HEK293 (cell line): ENCODE results near the gene ACTG1.

Experiments used
- CTCF ChIA-PET: fragments of 350-600 bp; formaldehyde crosslinking; extraction: SDS; loops from one replicate; lab custom pipeline; 2021; ENCODE audit warnings: antibody characterized with exemption; lab: Yijun Ruan, JAX
- POLR2A ChIA-PET: fragments of 300-600 bp; formaldehyde crosslinking; extraction: SDS; loops from one replicate; lab custom pipeline; 2020; ENCODE audit warnings: antibody characterized with exemption, inconsistent platforms; lab: Yijun Ruan, JAX
- H3K27ac ChIP-seq: fragments of 200-500 bp; sonication (Bioruptor generic); 2 replicates; pipeline ENCODE4 v1.5.1; 2014; ENCODE audit warnings: low read depth, low read length, control low read depth, inconsistent platforms; ENCODE audit errors: extremely low read depth
- H3K36me3 ChIP-seq, 2 experiments: fragments of 200-500 bp in 1 of 2; sonication (Bioruptor generic) in 1 of 2; 1 replicate in 1 of 2; 2 replicates in 1 of 2; pipeline ENCODE4 v1.5.1; 2014 to 2017; ENCODE audit warnings: inconsistent platforms in 2 of 2, low read length in 2 of 2; ENCODE audit not compliant: control insufficient read depth in 2 of 2, insufficient read depth in 1 of 2
- H3K4me1 ChIP-seq: fragments of 200-500 bp; sonication (Bioruptor generic); 2 replicates; pipeline ENCODE4 v1.5.1; 2014; ENCODE audit warnings: mild to moderate bottlenecking, low read length, inconsistent platforms; ENCODE audit not compliant: control insufficient read depth, insufficient read depth
- H3K4me3 ChIP-seq: 2 replicates; pipeline ENCODE4 v1.5.1; 2011; ENCODE audit warnings: low read depth, mild to moderate bottlenecking, control low read depth, low read length, moderate library complexity
- H3K9me3 ChIP-seq: fragments of 200-500 bp; sonication (Bioruptor generic); 2 replicates; pipeline ENCODE4 v1.5.1; 2014; ENCODE audit warnings: low read depth, low read length, inconsistent platforms; ENCODE audit not compliant: control insufficient read depth, insufficient read depth
- GFI1B ChIP-seq: fragments of 450-650 bp; formaldehyde crosslinking; IDR thresholded peaks from 2 replicates; pipeline ENCODE4 v1.5.1; 2016; ENCODE audit warnings: missing biosample characterization, missing genetic modification characterization
- GLIS2 ChIP-seq: fragments of 450-650 bp; formaldehyde crosslinking; IDR thresholded peaks from 2 replicates; pipeline ENCODE4 v1.5.1; 2016; ENCODE audit warnings: missing biosample characterization, missing genetic modification characterization
- OSR2 ChIP-seq: fragments of 450-650 bp; formaldehyde crosslinking; IDR thresholded peaks from 2 replicates; pipeline ENCODE4 v1.5.1; 2016; ENCODE audit warnings: missing biosample characterization, missing genetic modification characterization
- TCF7L2 ChIP-seq: IDR thresholded peaks from 2 replicates; pipeline ENCODE4 v1.6.1; 2011; ENCODE audit warnings: low read depth, mild to moderate bottlenecking, inconsistent platforms, low read length, moderate library complexity, borderline replicate concordance
- ZNF211 ChIP-seq: fragments of 450-650 bp; formaldehyde crosslinking; IDR thresholded peaks from 2 replicates; pipeline ENCODE4 v1.5.1; 2016; ENCODE audit warnings: low read depth, missing biosample characterization, missing genetic modification characterization
- ZNF335 ChIP-seq: fragments of 450-650 bp; formaldehyde crosslinking; conservative IDR thresholded peaks from 2 replicates; pipeline ENCODE4 v1.5.1; 2016; ENCODE audit warnings: missing biosample characterization, missing genetic modification characterization
- ZNF341 ChIP-seq: fragments of 450-650 bp; formaldehyde crosslinking; IDR thresholded peaks from 2 replicates; pipeline ENCODE4; 2016; ENCODE audit warnings: low read depth, missing biosample characterization, missing genetic modification characterization
- ZNF561 ChIP-seq: fragments of 450-650 bp; IDR thresholded peaks from 2 replicates; pipeline ENCODE4 v1.5.1; 2018; ENCODE audit warnings: missing biosample characterization, missing genetic modification characterization, borderline replicate concordance
- ZNF600 ChIP-seq: fragments of 450-650 bp; formaldehyde crosslinking; IDR thresholded peaks from 2 replicates; pipeline ENCODE4 v1.5.1; 2016; ENCODE audit warnings: missing biosample characterization, missing genetic modification characterization
- ZNF621 ChIP-seq: fragments of 450-650 bp; formaldehyde crosslinking; IDR thresholded peaks from 2 replicates; pipeline ENCODE4 v1.5.1; 2017; ENCODE audit warnings: missing biosample characterization, missing genetic modification characterization
- ZNF776 ChIP-seq: fragments of 450-650 bp; formaldehyde crosslinking; IDR thresholded peaks from 2 replicates; pipeline ENCODE4 v1.5.0; 2017; ENCODE audit warnings: missing biosample characterization, missing genetic modification characterization, borderline replicate concordance
- TF ChIP-seq, protein P1 (sequence below): fragments of 450-650 bp; formaldehyde crosslinking; IDR thresholded peaks from 2 replicates; pipeline ENCODE4 v1.5.1; 2016; ENCODE audit warnings: missing biosample characterization, missing genetic modification characterization
- TF ChIP-seq, protein P2 (sequence below): fragments of 450-650 bp; formaldehyde crosslinking; IDR thresholded peaks from 2 replicates; pipeline ENCODE4 v1.5.1; 2016; ENCODE audit warnings: missing biosample characterization, missing genetic modification characterization
- TF ChIP-seq, protein P3 (sequence below): fragments of 450-650 bp; formaldehyde crosslinking; IDR thresholded peaks from 2 replicates; pipeline ENCODE4 v1.5.1; 2016; ENCODE audit warnings: missing biosample characterization, missing genetic modification characterization
- TF ChIP-seq, protein P4 (sequence below): fragments of 450-650 bp; formaldehyde crosslinking; IDR thresholded peaks from 2 replicates; pipeline ENCODE4 v1.5.1; 2016; ENCODE audit warnings: missing biosample characterization, missing genetic modification characterization

The ACTG1 gene

DNA sequence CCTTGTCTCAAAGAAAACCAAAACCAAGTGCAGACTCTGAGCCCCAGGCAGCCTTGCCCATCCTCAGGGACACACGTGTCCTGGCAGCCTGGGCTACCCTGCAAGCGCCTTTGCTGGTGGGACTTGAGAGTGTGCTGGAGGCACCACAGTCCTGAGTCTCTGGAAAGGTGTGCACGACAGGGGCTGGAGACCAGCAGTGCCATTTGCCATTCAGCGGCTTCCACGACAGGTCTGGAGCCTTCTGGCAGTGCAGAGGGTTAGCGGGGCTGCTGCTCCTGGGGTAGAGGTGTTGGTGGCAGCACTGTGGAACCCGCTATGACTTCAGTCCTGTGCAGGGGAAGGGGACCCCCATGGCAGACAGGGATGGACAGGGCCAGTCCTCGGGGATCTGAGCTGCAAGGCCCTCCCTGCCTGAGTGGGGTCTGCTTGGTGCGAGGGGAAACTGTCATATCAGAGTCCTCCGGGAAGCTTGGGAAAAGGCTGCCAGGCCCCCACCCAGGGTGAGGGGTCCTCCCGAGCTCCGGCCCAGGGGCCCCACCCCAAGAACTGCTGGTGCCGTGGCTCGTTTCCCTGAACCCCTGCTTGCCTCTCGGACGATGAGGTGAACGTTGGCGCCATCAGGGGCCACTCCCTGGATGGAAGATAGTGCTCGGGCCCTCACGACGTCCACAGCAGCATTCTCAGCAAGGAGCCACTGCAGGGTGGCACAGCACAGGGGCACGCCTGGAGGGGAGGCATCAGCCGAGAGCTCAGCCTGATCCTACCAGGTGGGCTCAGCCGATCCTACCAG lies 32.8 kb upstream of the ACTG1 start:
- no peaks in the 10 kb centered on the region for H3K4me1 ChIP-seq
- H3K4me3 ChIP-seq = no peak overlapping the region
- ChIA-PET CTCF (interaction anchor here (0.6 to 2.7 kb wide), 3 partner anchors 55 to 288 kb away, joined by 4 to 13 read pairs (median 9); no protein-coding TSS in a partner anchor), POLR2A (interaction anchor here (1.2 to 2.0 kb wide), 3 partner anchors 27 to 150 kb away, joined by 3 to 9 read pairs (median 4); partner anchors contain the start of gene BAHCC1)
- H3K36me3 ChIP-seq = peaks cover 9 to 92% of the 10 kb centered on the region in 2 experiments; a peak in 2 of 3 replicates
- no peak overlapping the region for H3K27ac ChIP-seq
- TF ChIP-seq OSR2 (no peak), ZNF621 (tag by site-specific recombination) (no peak), ZNF600 (tag by site-specific recombination) (peak; percentile 62)
- TF ChIP-seq, protein P1, sequence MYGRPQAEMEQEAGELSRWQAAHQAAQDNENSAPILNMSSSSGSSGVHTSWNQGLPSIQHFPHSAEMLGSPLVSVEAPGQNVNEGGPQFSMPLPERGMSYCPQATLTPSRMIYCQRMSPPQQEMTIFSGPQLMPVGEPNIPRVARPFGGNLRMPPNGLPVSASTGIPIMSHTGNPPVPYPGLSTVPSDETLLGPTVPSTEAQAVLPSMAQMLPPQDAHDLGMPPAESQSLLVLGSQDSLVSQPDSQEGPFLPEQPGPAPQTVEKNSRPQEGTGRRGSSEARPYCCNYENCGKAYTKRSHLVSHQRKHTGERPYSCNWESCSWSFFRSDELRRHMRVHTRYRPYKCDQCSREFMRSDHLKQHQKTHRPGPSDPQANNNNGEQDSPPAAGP (tag by site-specific recombination) = no peak
- H3K9me3 ChIP-seq = no peaks in the 10 kb centered on the region

DNA sequence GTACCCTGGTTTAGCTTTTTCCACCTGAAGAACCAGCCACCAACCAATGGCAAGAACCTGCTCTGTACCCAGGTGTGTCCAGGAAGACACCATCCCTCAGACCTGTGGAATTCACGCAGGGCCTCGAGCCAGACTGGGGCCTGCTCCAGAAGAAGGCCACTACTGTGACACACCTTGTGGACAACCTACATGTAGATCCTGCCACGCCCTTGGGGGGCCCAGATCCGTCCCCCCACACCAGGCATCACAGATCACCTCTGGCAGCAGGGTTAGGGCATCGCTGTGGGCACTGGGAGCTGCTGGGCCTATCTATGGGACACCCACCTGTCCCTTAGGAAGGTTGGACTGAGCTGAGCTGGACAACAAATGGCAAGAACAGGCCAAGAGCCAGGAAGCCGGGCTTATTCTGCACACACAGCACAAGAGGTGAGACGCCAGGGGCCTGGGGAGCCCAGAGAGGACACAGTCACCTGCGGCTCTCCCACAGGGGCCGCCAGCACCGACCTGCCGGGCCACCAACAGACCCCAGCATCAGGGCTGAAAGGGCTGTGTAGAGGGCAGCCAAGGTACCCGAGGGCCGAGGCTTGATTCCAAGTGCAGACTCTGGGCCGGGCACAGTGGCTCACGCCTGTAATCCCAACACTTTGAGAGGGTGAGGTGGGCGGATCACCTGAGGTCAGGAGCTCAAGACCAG lies 31.8 kb upstream of the ACTG1 start:
- H3K4me3 ChIP-seq = no peak overlapping the region
- no peaks in the 10 kb centered on the region for H3K4me1 ChIP-seq
- ChIA-PET CTCF (interaction anchor here (2.7 kb wide), 1 partner anchor 56 kb away, joined by 13 read pairs; no protein-coding TSS in a partner anchor), POLR2A (interaction anchor here (0.5 to 2.7 kb wide), 7 partner anchors 7 to 391 kb away, joined by 3 to 12 read pairs (median 6); partner anchors contain the start of genes ACTG1 and FAAP100)
- peaks cover 9 to 90% of the 10 kb centered on the region in 2 experiments; a peak in 2 of 3 replicates for H3K36me3 ChIP-seq
- TF ChIP-seq ZNF561 (tag by site-specific recombination) = no peak
- no peak for TF ChIP-seq ZNF341 (tag by site-specific recombination)
- no peak for TF ChIP-seq TCF7L2
- H3K27ac ChIP-seq = 0 out of 2 replicates have a peak overlapping the region, but pooled peaks have one; percentile 9
- no peaks in the 10 kb centered on the region for H3K9me3 ChIP-seq

DNA sequence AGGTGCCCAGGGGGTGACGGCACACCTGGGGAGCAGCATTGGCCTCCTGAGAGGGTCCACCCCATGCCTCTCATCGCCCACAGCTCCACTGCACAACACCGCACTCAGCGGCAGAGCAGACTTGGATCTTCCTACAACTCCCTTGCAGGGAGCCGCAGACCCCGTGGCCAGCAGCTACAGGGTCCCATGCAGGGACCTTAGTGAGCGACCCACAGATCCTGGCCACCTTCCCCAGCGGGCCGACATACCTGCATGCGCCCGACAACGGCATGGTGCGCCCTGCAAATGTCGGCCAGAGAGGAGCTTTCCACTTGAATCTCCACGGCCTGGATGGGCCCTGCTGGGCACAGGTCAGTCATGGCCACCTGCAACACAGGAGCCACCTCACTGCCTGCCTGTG lies 31.2 kb upstream of the ACTG1 start:
- Histone ChIP-seq H3K4me1 (no peaks in the 10 kb centered on the region), H3K9me3 (no peaks in the 10 kb centered on the region), H3K27ac (no peak overlapping the region), H3K4me3 (no peak overlapping the region), H3K36me3 (peaks cover 9 to 87% of the 10 kb centered on the region in 2 experiments; a peak in 2 of 3 replicates)
- CTCF ChIA-PET = interaction anchor here (2.7 kb wide), 1 partner anchor 57 kb away, joined by 13 read pairs; no protein-coding TSS in a partner anchor
- POLR2A ChIA-PET = interaction anchor here (0.5 to 2.7 kb wide), 7 partner anchors 8 to 51 kb away, joined by 3 to 12 read pairs (median 6); partner anchors contain the start of genes ACTG1 and FAAP100
- no peak for TF ChIP-seq ZNF211 (tag by site-specific recombination)

DNA sequence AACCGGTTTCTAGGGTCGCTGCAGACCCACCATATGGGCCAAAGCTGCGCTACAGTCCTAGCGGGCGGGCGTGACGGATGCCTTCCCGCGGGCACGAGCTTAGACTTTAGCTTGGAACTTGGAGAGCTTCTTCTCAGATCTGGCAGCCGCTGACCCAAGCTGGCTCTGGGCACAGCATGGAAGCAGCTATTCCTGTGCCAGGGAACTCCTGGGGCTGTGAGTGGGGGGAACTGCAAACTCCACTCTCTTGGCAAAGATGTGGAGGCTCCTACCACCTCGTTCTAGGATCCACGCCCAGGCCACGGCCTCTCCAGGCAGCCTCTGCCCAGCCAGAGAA lies 30.7 kb upstream of the ACTG1 start:
- POLR2A ChIA-PET = interaction anchor here (1.2 to 2.7 kb wide), 5 partner anchors 9 to 31 kb away, joined by 5 to 12 read pairs (median 9); partner anchors contain the start of genes ACTG1 and FAAP100

More for the DNA sequence above, 30.7 kb upstream of the ACTG1 start:
- Histone ChIP-seq H3K4me3 (no peak overlapping the region), H3K9me3 (no peaks in the 10 kb centered on the region), H3K36me3 (peaks cover 7 to 89% of the 10 kb centered on the region in 2 experiments; a peak in 2 of 3 replicates)
- CTCF ChIA-PET = interaction anchor here (2.7 kb wide), 1 partner anchor 57 kb away, joined by 13 read pairs; no protein-coding TSS in a partner anchor
- TF ChIP-seq, protein P2, sequence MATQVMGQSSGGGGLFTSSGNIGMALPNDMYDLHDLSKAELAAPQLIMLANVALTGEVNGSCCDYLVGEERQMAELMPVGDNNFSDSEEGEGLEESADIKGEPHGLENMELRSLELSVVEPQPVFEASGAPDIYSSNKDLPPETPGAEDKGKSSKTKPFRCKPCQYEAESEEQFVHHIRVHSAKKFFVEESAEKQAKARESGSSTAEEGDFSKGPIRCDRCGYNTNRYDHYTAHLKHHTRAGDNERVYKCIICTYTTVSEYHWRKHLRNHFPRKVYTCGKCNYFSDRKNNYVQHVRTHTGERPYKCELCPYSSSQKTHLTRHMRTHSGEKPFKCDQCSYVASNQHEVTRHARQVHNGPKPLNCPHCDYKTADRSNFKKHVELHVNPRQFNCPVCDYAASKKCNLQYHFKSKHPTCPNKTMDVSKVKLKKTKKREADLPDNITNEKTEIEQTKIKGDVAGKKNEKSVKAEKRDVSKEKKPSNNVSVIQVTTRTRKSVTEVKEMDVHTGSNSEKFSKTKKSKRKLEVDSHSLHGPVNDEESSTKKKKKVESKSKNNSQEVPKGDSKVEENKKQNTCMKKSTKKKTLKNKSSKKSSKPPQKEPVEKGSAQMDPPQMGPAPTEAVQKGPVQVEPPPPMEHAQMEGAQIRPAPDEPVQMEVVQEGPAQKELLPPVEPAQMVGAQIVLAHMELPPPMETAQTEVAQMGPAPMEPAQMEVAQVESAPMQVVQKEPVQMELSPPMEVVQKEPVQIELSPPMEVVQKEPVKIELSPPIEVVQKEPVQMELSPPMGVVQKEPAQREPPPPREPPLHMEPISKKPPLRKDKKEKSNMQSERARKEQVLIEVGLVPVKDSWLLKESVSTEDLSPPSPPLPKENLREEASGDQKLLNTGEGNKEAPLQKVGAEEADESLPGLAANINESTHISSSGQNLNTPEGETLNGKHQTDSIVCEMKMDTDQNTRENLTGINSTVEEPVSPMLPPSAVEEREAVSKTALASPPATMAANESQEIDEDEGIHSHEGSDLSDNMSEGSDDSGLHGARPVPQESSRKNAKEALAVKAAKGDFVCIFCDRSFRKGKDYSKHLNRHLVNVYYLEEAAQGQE (tag by site-specific recombination) = no peak
- TF ChIP-seq, protein P3, sequence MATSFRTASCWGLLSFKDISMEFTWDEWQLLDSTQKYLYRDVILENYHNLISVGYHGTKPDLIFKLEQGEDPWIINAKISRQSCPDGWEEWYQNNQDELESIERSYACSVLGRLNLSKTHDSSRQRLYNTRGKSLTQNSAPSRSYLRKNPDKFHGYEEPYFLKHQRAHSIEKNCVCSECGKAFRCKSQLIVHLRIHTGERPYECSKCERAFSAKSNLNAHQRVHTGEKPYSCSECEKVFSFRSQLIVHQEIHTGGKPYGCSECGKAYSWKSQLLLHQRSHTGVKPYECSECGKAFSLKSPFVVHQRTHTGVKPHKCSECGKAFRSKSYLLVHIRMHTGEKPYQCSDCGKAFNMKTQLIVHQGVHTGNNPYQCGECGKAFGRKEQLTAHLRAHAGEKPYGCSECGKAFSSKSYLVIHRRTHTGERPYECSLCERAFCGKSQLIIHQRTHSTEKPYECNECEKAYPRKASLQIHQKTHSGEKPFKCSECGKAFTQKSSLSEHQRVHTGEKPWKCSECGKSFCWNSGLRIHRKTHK = no peak
- TF ChIP-seq ZNF335 (tag by site-specific recombination) (no peak), GLIS2 (no peak), GFI1B (tag by site-specific recombination) (no peak), ZNF776 (no peak)
- TF ChIP-seq, protein P4, sequence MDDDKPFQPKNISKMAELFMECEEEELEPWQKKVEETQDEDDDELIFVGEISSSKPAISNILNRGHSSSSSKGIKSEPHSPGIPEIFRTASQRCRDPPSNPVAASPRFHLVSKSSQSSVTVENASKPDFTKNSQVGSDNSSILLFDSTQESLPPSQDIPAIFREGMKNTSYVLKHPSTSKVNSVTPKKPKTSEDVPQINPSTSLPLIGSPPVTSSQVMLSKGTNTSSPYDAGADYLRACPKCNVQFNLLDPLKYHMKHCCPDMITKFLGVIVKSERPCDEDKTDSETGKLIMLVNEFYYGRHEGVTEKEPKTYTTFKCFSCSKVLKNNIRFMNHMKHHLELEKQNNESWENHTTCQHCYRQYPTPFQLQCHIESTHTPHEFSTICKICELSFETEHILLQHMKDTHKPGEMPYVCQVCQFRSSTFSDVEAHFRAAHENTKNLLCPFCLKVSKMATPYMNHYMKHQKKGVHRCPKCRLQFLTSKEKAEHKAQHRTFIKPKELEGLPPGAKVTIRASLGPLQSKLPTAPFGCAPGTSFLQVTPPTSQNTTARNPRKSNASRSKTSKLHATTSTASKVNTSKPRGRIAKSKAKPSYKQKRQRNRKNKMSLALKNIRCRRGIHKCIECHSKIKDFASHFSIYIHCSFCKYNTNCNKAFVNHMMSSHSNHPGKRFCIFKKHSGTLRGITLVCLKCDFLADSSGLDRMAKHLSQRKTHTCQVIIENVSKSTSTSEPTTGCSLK = no peak
- TF ChIP-seq, all 188 proteins: peak for 0
- H3K4me1 ChIP-seq = no peaks in the 10 kb centered on the region
- no peak overlapping the region for H3K27ac ChIP-seq
